Motor neuron (in vitro differentiated cells): Measurements from ENCODE around the gene NPBWR2. TPM values are rescaled to one million over a fixed set of nuclear protein-coding genes. Genes with fewer than 3 reads are reported as not detected.

Experiments
- ATAC-seq, 8 experiments: fragments of 200-7000 bp; cut with Tn5 transposase; replicated peaks in 6 of 8; 2 replicates each; pipeline ENCODE4 v1.8.0; 2021; ENCODE audit warnings: mild to moderate bottlenecking in 8 of 8, moderate library complexity in 8 of 8
- H3K27ac ChIP-seq, 2 donors: fragments of 250-450 bp; sonication (Bioruptor Pico); 2 replicates each; pipeline ENCODE4 v1.9.0; 2021; ENCODE audit warnings: antibody characterized with exemption in 2 of 2, mild to moderate bottlenecking in 2 of 2, moderate library complexity in 1 of 2
- H3K4me1 ChIP-seq, 2 donors: fragments of 250-450 bp; sonication (Bioruptor Pico); replicated peaks in 1 of 2; 2 replicates each; pipeline ENCODE4 v1.6.1; 2021; ENCODE audit warnings: antibody characterized with exemption in 2 of 2, mild to moderate bottlenecking in 2 of 2, moderate library complexity in 1 of 2
- H3K4me3 ChIP-seq, 5 donors: fragments of 250-450 bp; sonication (Bioruptor Pico); 2 replicates each; pipeline ENCODE4 v1.9.0; 2021; ENCODE audit warnings: antibody characterized with exemption in 5 of 5, mild to moderate bottlenecking in 5 of 5, moderate library complexity in 4 of 5
- whole genome bisulfite sequencing, 10 experiments: fragments of 450-650 bp; shearing (Covaris generic); methylation state at CpG; one replicate each; pipeline ENCODE4 v1.0.0; 2022; 5-methylcytosine and 5-hydroxymethylcytosine counted together
- in situ Hi-C, 9 experiments: fragments of 400-800 bp; cut with MboI; loops; one replicate each; pipeline ENCODE4 v1.15.0; 2021; ENCODE audit warnings: low sequenced_read_pairs in 9 of 9, low pct_unique_long_range_greater_than_20kb in 2 of 9; ENCODE audit not compliant: unreplicated experiment in 9 of 9
- total RNA-seq, 8 experiments: library from RNA; unstranded; fragments of 300-600 nt; gene quantifications; 2 replicates each; pipeline versions ENCODE4 v1.2.3 to v1.2.4, GENCODE V29; 2022

Gene NPBWR2
- total RNA-seq, 8 experiments from 2014 or later = 0.11 to 1.3 (median 0.48) TPM; not detected in 4

DNA sequence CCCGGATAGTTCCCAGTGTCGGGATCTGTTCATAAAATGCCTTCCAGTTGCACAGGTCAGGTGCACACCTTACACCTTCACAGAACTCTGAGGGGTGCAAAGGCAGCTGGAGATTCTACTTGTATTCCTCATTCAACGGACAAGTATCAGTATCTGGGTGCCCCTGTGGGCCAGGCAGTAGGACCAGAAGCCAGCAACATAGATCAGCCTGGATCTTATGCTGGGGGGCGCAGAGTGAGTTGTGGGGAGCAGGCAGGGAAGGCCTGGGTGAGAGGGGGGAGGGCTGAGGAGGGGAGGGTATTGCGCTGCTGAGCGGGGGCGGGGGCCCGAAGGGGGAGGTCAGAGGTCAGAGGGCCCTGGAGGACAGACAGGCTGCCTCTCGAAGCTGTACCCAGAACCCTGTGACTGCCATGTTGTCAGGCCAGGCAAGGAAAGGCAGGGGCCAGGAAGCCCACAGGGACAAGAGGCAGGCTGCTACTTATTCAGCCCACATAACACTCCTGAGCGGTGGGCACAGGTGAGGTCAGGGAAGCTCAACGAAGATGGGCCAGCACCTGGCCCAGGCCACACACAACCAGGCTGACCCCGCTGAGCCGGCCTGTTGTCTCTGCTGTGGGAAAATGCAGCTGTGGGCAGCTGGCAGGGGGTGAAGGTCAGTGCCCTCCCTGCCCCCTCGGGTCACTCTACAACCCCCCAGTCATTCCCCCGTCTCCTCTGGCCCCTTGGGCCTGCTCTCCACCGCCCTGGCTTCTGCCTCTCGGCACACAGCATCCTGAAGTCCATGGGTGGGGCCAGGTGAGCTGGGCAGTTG is 26.3 kb downstream of the NPBWR2 start:
- Histone ChIP-seq H3K4me1 (peaks cover 23 to 37% of the 10 kb centered on the region in 2 donors), H3K27ac (no peak overlapping the region), H3K4me3 (peak overlapping the region in 1 of 5 donors; percentile 36)
- ATAC-seq = no peak
- WGBS, 10 experiments = 83 to 90% methylated on average over 2 to 3 of the region's 17 CpGs; no CpG with 5 or more reads in 8 of the 10 experiments
- in situ Hi-C loops = no loop called here

DNA sequence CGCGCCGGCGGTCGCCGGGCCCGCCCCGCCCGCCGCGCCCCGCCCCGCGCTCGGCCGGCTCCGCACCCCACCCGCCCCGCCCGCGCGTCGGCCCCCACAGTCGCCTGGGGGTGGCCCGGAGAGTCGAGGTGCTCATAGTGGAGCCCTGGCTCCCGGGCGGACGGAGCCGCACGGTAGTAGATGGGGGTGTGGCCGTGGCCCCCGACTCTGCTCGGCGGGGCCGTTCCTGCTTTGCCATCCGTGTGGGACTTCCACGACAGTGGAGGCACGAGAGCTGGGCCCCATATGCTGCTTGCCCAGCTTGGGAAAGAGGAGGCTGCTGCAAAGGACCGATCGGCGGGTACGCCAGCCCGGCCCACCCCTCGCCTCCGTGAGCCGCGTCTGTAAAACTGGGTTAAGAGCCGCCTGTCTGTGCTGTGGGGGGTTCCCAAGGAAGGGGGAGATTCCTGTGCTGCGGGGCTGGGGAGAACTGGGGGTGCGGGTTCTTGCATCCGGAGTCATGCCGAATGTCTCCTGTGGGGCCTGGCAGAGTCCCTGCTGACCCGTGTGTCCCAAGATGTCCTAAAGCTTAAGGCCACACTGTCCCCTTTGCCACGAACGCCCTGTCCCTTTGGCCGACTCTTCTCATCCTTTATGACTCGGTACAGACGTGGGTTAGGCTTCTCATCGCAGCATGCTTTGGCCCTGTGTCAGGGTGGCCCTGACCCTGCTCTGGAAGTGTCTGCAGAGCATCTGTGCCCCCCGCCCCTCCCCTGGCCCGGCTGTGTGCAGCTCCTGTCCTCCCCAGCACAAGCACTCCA is 27.2 kb downstream of the NPBWR2 start, which contains the start of gene OPRL1:
Gene OPRL1 (plus strand): TSS at position 70 of the 800 bp plus-strand sequence. CDS start 12,639 bp downstream, outside the sequence.
- Histone ChIP-seq H3K4me3 (peak within 1 kb of the TSS; percentile 31 to 40 (median 36)), H3K4me1 (peaks cover 23 to 37% of the 10 kb centered on the region in 2 donors), H3K27ac (peak within 1 kb of the TSS in 1 of 2 donors; percentile 24)
- 61% methylated on average over 5 of the region's 62 CpGs; no CpG with 5 or more reads in 9 of the 10 experiments for WGBS, 10 experiments
- in situ Hi-C loops = no loop called here
- peak in 4 of 8 experiments; percentile 21 to 58 (median 36) for ATAC-seq

DNA sequence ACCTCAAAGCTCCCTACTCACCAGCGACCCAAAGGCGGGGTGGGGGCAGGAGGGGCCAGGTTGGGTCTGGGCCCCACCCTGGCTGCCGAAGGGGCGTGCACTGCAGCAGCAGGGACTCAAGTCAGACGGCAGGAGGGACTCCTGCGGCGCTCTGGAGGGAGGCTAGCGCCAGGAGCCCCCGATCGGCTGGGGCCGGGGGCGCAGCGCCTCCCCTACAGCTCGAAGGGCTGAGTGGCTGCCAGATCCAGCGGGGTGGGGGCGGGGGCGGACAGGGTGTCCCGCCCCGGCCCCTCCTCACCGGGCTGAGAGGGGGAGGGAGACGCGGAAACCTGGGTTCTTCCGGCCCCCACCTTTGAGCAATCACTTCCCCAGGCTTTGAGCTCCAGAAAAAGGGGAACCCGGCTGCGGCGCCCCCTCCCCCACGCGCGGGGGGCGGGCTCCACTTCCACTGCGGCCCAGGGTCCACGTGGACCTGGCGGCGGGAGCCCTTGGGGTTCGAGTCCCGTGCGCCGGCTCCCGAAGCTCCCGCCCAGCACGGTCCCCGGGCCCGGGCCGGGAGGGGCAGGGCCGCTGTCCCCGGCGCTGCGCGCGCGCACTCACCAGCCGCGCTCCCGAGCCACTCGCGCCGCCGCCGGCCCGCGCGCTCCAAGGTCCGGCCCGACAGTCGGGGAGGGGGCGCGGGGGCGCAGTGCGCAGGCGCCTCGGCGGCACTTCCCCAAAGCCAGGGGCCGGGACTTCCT is 27.9 kb downstream of the NPBWR2 start, which contains the start of gene RGS19:
Gene RGS19 (minus strand): TSS at position 246 of the 740 bp plus-strand sequence. CDS start 2,632 bp downstream, outside the sequence.
- peaks cover 17 to 29% of the 10 kb centered on the region in 2 donors for H3K4me1 ChIP-seq
- in situ Hi-C loops = no loop called here
- peak within 1 kb of the TSS in 1 of 2 donors; percentile 24 for H3K27ac ChIP-seq
- ATAC-seq = peak; percentile 52 to 72 (median 69)
- H3K4me3 ChIP-seq = peak within 1 kb of the TSS; percentile 31 to 40 (median 36)
- 0% methylated on average over 1 of the region's 73 CpGs; no CpG with 5 or more reads in 9 of the 10 experiments for WGBS, 10 experiments

DNA sequence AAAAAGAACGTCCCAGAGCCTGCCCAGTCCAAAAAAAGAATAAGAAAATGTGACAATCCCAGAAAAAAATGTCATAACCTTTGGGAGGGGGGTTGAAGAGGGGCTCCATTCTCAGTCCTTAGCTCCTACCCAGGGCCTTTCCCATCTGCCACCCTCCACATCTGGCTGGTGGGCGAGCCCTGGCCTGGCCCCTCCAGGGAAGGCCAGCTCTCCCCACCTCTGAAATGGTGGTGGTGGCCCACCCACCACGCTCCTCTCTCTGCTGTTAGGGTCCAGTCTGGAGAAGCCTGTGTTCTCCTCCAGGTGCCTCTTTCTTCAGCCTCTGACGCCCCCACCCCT is 28.5 kb downstream of the NPBWR2 start:
- no peak for ATAC-seq
- peak overlapping the region in 1 of 2 donors; percentile 24 for H3K27ac ChIP-seq
- peak overlapping the region; percentile 31 to 40 (median 36) for H3K4me3 ChIP-seq
- H3K4me1 ChIP-seq = peaks cover 13 to 24% of the 10 kb centered on the region in 2 donors
- in situ Hi-C loops = no loop called here
- WGBS, 10 experiments = 0 to 48% (median 25%) methylated on average over 1 to 2 of the region's 4 CpGs; no CpG with 5 or more reads in 6 of the 10 experiments

DNA sequence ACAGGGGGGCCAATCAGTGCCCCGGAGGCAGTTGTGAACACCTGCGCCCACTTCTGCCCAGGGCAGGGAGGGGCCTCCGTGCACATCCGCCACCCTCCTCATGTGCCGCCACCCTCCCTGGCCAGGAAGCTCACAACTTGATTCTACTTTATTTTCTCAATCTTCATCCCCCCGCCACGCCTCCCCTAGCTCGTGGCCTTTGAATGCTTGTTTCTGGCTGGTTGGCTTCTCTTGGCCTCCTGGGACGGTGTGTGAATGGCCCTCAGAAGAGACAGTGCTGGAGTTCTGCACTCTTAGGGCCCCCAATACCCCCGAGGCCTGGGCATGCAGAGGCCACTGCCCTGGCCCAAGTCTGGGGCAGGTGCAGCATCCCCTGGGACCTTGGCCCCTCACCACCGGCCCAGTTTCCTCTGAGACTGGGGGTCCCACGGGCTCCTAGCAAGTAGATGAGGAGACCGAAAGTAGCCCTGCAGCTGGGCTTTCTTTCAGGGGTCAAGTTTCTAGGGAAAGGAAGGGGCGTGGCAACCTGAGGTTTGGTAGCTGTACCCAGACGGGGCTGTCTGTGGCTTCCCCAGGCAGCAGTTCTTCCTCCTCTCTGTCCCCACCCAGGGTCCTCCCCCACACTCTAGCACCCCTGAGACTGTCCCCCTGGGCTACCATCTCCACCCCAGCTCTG is 29.4 kb downstream of the NPBWR2 start:
- in situ Hi-C loops = no loop called here
- 40 to 100% (median 73%) methylated on average over 1 to 3 of the region's 15 CpGs; no CpG with 5 or more reads in 6 of the 10 experiments for WGBS, 10 experiments
- ATAC-seq = no peak
- peaks cover 11 to 19% of the 10 kb centered on the region in 2 donors for H3K4me1 ChIP-seq
- H3K27ac ChIP-seq = no peak overlapping the region
- H3K4me3 ChIP-seq = no peak overlapping the region

DNA sequence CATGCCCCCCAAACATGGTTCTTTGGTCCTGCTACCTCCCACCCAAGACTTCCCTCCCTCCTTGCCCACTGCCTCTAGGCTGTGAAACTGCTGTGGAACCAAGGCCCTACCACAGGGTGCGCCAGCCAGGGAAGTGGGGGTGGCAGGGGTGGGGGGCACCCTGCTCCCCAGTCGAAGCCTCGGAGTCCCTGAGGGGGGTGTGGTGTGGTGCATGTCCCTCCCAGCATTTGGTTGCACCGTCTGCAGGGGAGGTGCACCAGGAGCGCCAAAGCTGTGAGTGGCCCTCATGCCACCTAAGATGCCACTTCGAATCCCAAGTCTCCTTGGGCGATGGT is 29.9 kb downstream of the NPBWR2 start:
- no peak overlapping the region for H3K27ac ChIP-seq
- no peak overlapping the region for H3K4me3 ChIP-seq
- ATAC-seq = no peak
- in situ Hi-C loops = no loop called here
- WGBS, 10 experiments = no CpG with 5 or more reads among the region's 7 CpGs
- H3K4me1 ChIP-seq = peaks cover 11 to 19% of the 10 kb centered on the region in 2 donors

DNA sequence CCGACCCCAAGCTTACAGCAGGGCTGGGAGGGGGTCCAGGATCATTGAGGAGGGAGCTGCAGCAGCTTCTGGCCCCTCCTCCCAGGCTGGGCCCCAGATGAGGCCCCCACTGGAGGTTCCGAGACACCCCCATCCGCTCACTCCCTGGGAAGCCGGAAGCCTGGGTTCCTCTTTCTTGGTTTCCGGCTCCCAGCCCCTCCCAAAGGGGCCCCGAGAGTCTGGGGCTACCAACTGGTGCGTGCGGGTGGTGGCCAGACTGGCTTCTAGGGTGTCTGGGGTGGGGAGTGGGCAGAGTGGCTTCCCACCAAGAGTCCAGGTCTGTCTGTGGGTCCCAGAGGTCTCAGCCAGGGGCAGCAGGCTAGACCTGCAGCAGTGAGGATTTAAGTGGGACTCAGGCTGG is 30.3 kb downstream of the NPBWR2 start:
- WGBS, 10 experiments = no CpG with 5 or more reads among the region's 8 CpGs
- ATAC-seq = no peak
- Histone ChIP-seq H3K27ac (no peak overlapping the region), H3K4me3 (no peak overlapping the region), H3K4me1 (peaks cover 11 to 15% of the 10 kb centered on the region in 2 donors)
- in situ Hi-C loops = no loop called here

DNA sequence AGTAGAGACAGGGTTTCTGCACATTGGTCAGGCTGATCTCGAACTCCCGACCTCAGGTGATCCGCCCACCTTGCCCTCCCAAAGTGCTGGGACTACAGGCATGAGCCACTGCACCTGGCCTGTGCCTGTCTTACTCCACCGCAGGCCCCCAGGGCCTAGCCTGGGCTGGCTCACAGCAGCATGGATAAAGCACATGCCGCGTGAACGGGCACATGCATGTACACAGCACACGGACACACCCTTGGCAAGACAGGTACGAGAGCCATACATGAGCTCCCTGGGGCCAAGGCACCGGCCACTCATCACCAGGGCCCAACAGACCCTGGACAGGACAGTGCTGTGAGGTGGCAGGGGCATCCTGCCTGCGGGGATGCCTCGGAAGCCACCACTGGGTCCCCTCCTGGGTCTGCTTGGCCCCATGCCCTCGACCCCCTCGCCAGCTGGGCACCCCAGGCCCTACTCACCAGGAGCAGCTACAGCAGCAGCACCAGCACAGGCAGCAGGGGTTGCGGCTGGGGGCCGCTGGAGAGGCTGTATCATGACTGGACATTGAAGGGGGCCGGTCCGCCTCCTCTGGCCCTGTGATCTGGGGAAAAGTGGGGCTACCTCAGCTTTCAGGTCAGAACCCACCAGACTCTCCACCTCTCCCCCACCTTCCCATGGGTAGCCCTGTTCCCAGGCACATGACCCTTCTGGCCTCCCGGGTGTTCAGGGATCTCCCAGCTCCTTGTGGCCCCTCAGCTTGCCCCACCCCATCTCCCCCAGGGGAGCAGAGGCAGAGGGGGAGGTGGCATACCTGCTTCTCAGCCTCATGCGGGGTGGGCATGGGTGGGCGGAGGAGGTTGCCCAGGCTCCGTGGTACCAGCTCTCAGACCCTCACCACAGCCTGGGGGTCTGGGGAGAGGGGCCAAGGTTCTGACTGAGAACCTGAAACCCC is 31.0 kb downstream of the NPBWR2 start:
- in situ Hi-C loops = no loop called here
- Histone ChIP-seq H3K4me1 (peaks cover 10 to 11% of the 10 kb centered on the region in 2 donors), H3K4me3 (no peak overlapping the region), H3K27ac (no peak overlapping the region)
- no peak for ATAC-seq
- WGBS, 10 experiments = 92 to 100% methylated on average over 1 to 2 of the region's 22 CpGs; no CpG with 5 or more reads in 8 of the 10 experiments

DNA sequence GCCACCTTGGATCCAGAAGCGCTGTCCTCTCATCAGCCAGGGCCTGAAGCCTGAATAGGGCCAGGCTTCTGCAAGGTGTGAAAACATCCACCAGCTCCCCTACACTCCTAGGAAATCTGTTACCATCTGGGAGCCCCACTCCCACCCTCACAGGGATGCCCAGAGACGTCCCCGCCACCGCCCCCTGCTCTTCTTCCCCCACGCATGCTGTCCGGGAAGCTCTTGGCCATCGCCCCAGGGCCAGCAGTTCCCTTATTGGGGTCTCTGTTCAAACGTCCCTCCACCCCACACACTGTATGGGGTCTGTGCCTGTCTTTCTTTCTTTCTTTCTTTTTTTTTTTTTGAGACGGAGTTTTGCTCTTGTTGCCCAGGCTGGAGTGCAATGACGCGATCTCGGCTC is 31.8 kb downstream of the NPBWR2 start:
- H3K27ac ChIP-seq = no peak overlapping the region
- in situ Hi-C loops = no loop called here
- WGBS, 10 experiments = 100% methylated on average over 1 of the region's 12 CpGs; no CpG with 5 or more reads in 9 of the 10 experiments
- H3K4me1 ChIP-seq = peaks cover 10 to 11% of the 10 kb centered on the region in 2 donors
- no peak for ATAC-seq
- no peak overlapping the region for H3K4me3 ChIP-seq

DNA sequence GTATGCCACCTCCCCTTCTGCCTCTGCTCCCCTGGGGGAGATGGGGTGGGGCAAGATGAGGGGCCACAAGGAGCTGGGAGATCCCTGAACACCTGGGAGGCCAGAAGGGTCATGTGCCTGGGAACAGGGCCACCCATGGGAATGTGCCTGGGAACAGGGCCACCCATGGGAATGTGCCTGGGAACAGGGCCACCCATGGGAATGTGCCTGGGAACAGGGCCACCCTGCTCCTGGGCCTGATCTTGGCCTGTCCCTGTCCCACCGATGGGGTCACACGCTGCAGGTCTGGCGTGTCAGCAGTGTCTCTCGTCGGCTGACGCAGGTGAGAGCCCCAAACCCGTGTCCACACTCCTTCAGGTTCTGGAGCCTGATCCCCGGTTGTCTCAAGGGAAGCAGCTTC is 32.4 kb downstream of the NPBWR2 start:
- 100% methylated on average over 1 to 2 of the region's 8 CpGs; no CpG with 5 or more reads in 7 of the 10 experiments for WGBS, 10 experiments
- Histone ChIP-seq H3K27ac (no peak overlapping the region), H3K4me1 (peaks cover 10 to 11% of the 10 kb centered on the region in 2 donors), H3K4me3 (no peak overlapping the region)
- in situ Hi-C loops = no loop called here
- ATAC-seq = no peak

DNA sequence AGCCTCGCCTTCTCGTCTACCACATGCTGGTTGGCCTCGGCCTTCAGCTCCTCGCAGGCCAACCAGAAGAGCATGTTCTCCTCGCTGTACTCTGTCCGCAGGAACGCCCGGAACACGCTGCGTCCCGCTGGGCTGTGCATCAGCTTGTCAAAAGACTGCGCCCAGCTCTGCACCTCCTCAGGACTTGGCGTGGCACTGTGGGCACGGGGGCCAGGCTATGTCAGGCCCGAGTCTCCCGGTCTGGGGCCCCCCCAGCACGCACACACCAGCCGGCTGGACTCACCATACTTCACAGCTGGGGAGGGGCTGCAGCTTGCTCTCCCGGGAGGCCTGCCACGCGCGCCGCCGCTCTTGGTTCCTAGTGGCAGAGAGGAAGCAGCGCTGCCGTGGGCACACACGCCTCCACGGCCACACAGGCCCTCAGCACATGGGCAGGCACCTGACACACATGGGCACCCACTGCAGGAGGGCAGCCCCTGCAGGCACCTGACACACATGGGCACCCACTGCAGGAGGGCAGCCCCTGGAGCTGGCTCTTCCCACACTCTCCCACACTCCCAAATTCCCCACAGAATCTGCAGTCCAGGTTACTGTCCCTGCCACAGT is 33.1 kb downstream of the NPBWR2 start:
- WGBS, 10 experiments = 93 to 95% (median 95%) methylated on average over 3 to 10 of the region's 28 CpGs; no CpG with 5 or more reads in 7 of the 10 experiments
- H3K4me3 ChIP-seq = no peak overlapping the region
- peaks cover 10 to 13% of the 10 kb centered on the region in 2 donors for H3K4me1 ChIP-seq
- no peak for ATAC-seq
- H3K27ac ChIP-seq = no peak overlapping the region
- in situ Hi-C loops = no loop called here
